ENCODE results near the gene CORIN.

CORIN gene

DNA sequence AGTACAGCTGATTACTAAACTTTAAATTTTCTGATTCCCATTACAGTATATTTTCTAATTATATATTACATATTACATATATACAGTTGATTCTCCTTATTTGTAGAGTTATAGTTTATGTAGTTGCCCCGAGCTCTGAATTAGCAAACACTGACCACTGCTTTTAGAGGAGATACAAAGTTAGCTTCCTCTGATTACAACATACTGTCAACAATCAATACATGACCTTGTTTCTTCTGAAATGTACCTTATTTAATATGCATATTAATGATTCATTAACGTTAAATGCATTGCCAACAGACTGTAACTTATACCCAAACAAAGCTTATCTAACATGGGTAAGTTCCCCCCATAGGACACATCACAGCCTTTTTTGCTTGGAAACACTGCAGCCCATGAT is 271.3 kb downstream of the CORIN start:
- no peak overlapping the region for H3K4me3 ChIP-seq (ENCODE audit: low read depth, low read length)
- CTCF ChIA-PET, result interaction anchor here (0.7 to 0.8 kb wide), 3 partner anchors 15 to 103 kb away, joined by 3 read pairs; partner anchors contain the start of gene COMMD8
- H3K27ac ChIP-seq (ENCODE audit: extremely low read depth, low read depth, low read length), result no peak overlapping the region
- no peaks in the 10 kb centered on the region for H3K9me3 ChIP-seq (ENCODE audit: control insufficient read depth, insufficient read depth, low read depth, low read length)
- peaks cover 0 to 6% of the 10 kb centered on the region in 2 experiments; a peak in 1 of 3 replicates for H3K36me3 ChIP-seq (ENCODE audit: control insufficient read depth in 2 of 2, insufficient read depth in 1 of 2, low read length in 2 of 2)
- POLR2A ChIA-PET, result no interaction called here
- H3K4me1 ChIP-seq (ENCODE audit: control insufficient read depth, insufficient read depth, low read length), result no peaks in the 10 kb centered on the region
- TF ChIP-seq RBAK (tag by site-specific recombination; IDR thresholded peaks at IDR 0.05) (no peak), ZNF10 (tag by site-specific recombination; IDR thresholded peaks at IDR 0.05) (no peak), ZNF561 (tag by site-specific recombination; IDR thresholded peaks at IDR 0.05; ENCODE audit: borderline replicate concordance) (no peak), ZFP3 (tag by site-specific recombination; IDR thresholded peaks at IDR 0.05; ENCODE audit: low read depth) (no peak), ZNF350 (tag by site-specific recombination; IDR thresholded peaks at IDR 0.05) (no peak), ZNF140 (tag by site-specific recombination; IDR thresholded peaks at IDR 0.05) (no peak), ZNF629 (tag by site-specific recombination; IDR thresholded peaks at IDR 0.05) (no peak), ZNF239 (tag by site-specific recombination; IDR thresholded peaks at IDR 0.05) (no peak), HOXC10 (CRISPR knock-in tag; IDR thresholded peaks at IDR 0.05) (no peak), ZBTB48 (tag by site-specific recombination; IDR thresholded peaks at IDR 0.05) (no peak), ZFP69B (tag by site-specific recombination; IDR thresholded peaks at IDR 0.05) (no peak), ZNF596 (tag by site-specific recombination; IDR thresholded peaks at IDR 0.05) (no peak)
- TF ChIP-seq, protein P1, sequence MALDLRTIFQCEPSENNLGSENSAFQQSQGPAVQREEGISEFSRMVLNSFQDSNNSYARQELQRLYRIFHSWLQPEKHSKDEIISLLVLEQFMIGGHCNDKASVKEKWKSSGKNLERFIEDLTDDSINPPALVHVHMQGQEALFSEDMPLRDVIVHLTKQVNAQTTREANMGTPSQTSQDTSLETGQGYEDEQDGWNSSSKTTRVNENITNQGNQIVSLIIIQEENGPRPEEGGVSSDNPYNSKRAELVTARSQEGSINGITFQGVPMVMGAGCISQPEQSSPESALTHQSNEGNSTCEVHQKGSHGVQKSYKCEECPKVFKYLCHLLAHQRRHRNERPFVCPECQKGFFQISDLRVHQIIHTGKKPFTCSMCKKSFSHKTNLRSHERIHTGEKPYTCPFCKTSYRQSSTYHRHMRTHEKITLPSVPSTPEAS (tag by site-specific recombination; IDR thresholded peaks at IDR 0.05), result no peak

DNA sequence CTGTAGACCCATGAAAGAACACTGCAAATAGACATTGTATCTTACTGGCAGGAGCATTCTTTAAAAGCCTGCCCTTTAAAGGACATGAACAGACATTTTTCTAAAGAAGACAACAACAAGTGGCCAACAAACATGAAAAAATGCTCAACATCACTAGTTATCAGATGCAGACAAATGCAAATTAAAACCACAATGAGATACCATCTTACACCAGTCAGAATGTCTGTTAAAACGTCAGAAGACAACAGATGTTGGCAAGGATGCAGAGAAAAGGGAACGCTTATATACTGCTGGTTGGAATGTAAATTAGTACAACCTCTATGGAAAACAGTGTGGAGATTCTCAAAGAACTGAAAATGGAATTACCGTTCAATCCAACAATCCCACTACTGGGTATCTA is 275.6 kb downstream of the CORIN start:
- CTCF ChIA-PET, result no interaction called here
- no peak overlapping the region for H3K27ac ChIP-seq (ENCODE audit: extremely low read depth, low read depth, low read length)

DNA sequence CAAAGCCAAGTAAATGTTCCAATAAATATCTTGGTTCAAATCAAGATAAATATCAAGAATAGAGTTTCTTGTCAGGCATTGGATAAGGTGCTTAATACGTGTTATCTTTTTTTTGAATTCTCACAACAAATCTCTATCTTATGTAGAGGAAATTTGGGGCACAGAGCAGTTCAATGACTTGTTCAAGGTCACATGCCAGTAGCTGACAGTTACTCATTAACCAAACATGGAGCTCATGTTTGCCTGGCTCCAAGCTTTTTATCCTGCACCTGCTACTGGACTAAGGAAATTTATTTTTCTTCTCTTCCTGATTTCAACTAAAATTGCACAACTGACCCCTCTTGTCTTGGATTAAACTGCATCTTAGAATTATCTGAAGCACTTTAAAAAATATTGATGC is 276.5 kb downstream of the CORIN start:
- H3K4me3 ChIP-seq (ENCODE audit: low read depth, low read length), result no peak overlapping the region
- H3K4me1 ChIP-seq (ENCODE audit: control insufficient read depth, insufficient read depth, low read length), result no peaks in the 10 kb centered on the region
- POLR2A ChIA-PET, result no interaction called here
- TF ChIP-seq YY1 (tag by site-specific recombination; IDR thresholded peaks at IDR 0.05), result no peak
- no peak for TF ChIP-seq ZNF433 (tag by site-specific recombination; IDR thresholded peaks at IDR 0.05; ENCODE audit: low read depth)
- no peak for TF ChIP-seq ZNF596 (tag by site-specific recombination; IDR thresholded peaks at IDR 0.05)
- TF ChIP-seq ZFP3 (tag by site-specific recombination; IDR thresholded peaks at IDR 0.05; ENCODE audit: low read depth), result no peak
- TF ChIP-seq, protein P2, sequence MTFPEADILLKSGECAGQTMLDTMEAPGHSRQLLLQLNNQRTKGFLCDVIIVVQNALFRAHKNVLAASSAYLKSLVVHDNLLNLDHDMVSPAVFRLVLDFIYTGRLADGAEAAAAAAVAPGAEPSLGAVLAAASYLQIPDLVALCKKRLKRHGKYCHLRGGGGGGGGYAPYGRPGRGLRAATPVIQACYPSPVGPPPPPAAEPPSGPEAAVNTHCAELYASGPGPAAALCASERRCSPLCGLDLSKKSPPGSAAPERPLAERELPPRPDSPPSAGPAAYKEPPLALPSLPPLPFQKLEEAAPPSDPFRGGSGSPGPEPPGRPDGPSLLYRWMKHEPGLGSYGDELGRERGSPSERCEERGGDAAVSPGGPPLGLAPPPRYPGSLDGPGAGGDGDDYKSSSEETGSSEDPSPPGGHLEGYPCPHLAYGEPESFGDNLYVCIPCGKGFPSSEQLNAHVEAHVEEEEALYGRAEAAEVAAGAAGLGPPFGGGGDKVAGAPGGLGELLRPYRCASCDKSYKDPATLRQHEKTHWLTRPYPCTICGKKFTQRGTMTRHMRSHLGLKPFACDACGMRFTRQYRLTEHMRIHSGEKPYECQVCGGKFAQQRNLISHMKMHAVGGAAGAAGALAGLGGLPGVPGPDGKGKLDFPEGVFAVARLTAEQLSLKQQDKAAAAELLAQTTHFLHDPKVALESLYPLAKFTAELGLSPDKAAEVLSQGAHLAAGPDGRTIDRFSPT (tag by site-specific recombination; IDR thresholded peaks at IDR 0.05), result no peak
- no peak for TF ChIP-seq MZF1 (tag by site-specific recombination; IDR thresholded peaks at IDR 0.05; ENCODE audit: borderline replicate concordance)
- no peak for TF ChIP-seq ZNF221 (tag by site-specific recombination; IDR thresholded peaks at IDR 0.05; ENCODE audit: borderline replicate concordance)
- TF ChIP-seq SCRT1 (tag by site-specific recombination; IDR thresholded peaks at IDR 0.05; ENCODE audit: borderline replicate concordance), result no peak
- no peak for TF ChIP-seq ZNF624 (tag by site-specific recombination; IDR thresholded peaks at IDR 0.05)
- TF ChIP-seq ZNF621 (tag by site-specific recombination; IDR thresholded peaks at IDR 0.05), result no peak
- no peak for TF ChIP-seq YY2 (tag by site-specific recombination; IDR thresholded peaks at IDR 0.05)
- TF ChIP-seq ZNF571 (tag by site-specific recombination; IDR thresholded peaks at IDR 0.05), result no peak
- no peak for TF ChIP-seq ZNF623 (tag by site-specific recombination; IDR thresholded peaks at IDR 0.05)
- no peak for TF ChIP-seq ZNF211 (tag by site-specific recombination; IDR thresholded peaks at IDR 0.05; ENCODE audit: low read depth)
- TF ChIP-seq ZNF677 (tag by site-specific recombination; IDR thresholded peaks at IDR 0.05), result no peak
- CTCF ChIA-PET, result interaction anchor here (0.7 kb wide), 2 partner anchors 371 to 390 kb away, joined by 3 read pairs; no protein-coding TSS in a partner anchor
- H3K9me3 ChIP-seq (ENCODE audit: control insufficient read depth, insufficient read depth, low read depth, low read length), result no peaks in the 10 kb centered on the region
- H3K36me3 ChIP-seq (ENCODE audit: control insufficient read depth in 2 of 2, insufficient read depth in 1 of 2, low read length in 2 of 2), result no peaks in the 10 kb centered on the region
- no peak overlapping the region for H3K27ac ChIP-seq (ENCODE audit: extremely low read depth, low read depth, low read length)

More for the DNA sequence above, 275.6 kb downstream of the CORIN start:
- no peak for TF ChIP-seq ZNF140 (tag by site-specific recombination; IDR thresholded peaks at IDR 0.05)
- TF ChIP-seq TCF7L2 (IDR thresholded peaks at IDR 0.05; ENCODE audit: borderline replicate concordance, low read depth, low read length), result no peak
- no peak for TF ChIP-seq GLI2 (tag by site-specific recombination; IDR thresholded peaks at IDR 0.05; ENCODE audit: borderline replicate concordance, low read depth)
- TF ChIP-seq, protein P3, sequence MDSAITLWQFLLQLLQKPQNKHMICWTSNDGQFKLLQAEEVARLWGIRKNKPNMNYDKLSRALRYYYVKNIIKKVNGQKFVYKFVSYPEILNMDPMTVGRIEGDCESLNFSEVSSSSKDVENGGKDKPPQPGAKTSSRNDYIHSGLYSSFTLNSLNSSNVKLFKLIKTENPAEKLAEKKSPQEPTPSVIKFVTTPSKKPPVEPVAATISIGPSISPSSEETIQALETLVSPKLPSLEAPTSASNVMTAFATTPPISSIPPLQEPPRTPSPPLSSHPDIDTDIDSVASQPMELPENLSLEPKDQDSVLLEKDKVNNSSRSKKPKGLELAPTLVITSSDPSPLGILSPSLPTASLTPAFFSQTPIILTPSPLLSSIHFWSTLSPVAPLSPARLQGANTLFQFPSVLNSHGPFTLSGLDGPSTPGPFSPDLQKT (IDR thresholded peaks at IDR 0.05; ENCODE audit: borderline replicate concordance, low read depth, low read length), result no peak
- no peak for TF ChIP-seq ZNF501 (tag by site-specific recombination; IDR thresholded peaks at IDR 0.05)
- no peak for TF ChIP-seq ZNF555 (tag by site-specific recombination; conservative IDR thresholded peaks at IDR 0.05)
- TF ChIP-seq ZNF146 (tag by site-specific recombination; IDR thresholded peaks at IDR 0.05), result no peak
- TF ChIP-seq ZNF558 (tag by site-specific recombination; IDR thresholded peaks at IDR 0.05), result no peak
- TF ChIP-seq ZNF350 (tag by site-specific recombination; IDR thresholded peaks at IDR 0.05), result no peak
- TF ChIP-seq ZNF837 (tag by site-specific recombination; IDR thresholded peaks at IDR 0.05), result no peak
- TF ChIP-seq ZNF112 (tag by site-specific recombination; IDR thresholded peaks at IDR 0.05), result no peak
- TF ChIP-seq ZNF624 (tag by site-specific recombination; IDR thresholded peaks at IDR 0.05), result no peak
- TF ChIP-seq ZNF239 (tag by site-specific recombination; IDR thresholded peaks at IDR 0.05), result no peak
- Histone ChIP-seq H3K4me3 (ENCODE audit: low read depth, low read length) (no peak overlapping the region), H3K36me3 (ENCODE audit: control insufficient read depth in 2 of 2, insufficient read depth in 1 of 2, low read length in 2 of 2) (no peaks in the 10 kb centered on the region), H3K4me1 (ENCODE audit: control insufficient read depth, insufficient read depth, low read length) (no peaks in the 10 kb centered on the region), H3K9me3 (ENCODE audit: control insufficient read depth, insufficient read depth, low read depth, low read length) (no peaks in the 10 kb centered on the region)
- POLR2A ChIA-PET, result no interaction called here
